HFFc6 (cell line): ENCODE measurements around the gene PLD2. TPM values are rescaled to one million over a fixed set of nuclear protein-coding genes. Genes with fewer than 3 reads are reported as not detected.

Source experiments
- DNase-seq: peaks from one replicate; pipeline ENCODE4 v3.0.0-alpha.2; 2018
- H3K27ac Mint-ChIP-seq: 2 replicates; pipeline ENCODE4 v1.8.0; 2020; ENCODE audit warnings: mild to moderate bottlenecking, mixed read lengths
- H3K27me3 Mint-ChIP-seq: 2 replicates; pipeline ENCODE4 v1.8.0; 2021; ENCODE audit warnings: mild to moderate bottlenecking, moderate library complexity, mixed read lengths; ENCODE audit not compliant: insufficient read depth
- H3K36me3 Mint-ChIP-seq: 2 replicates; pipeline ENCODE4 v1.8.0; 2021; ENCODE audit warnings: low read depth, mixed read lengths
- H3K4me1 Mint-ChIP-seq: 2 replicates; pipeline ENCODE4 v1.8.0; 2020; ENCODE audit warnings: low read depth, mixed read lengths
- H3K4me3 Mint-ChIP-seq: 2 replicates; pipeline ENCODE4 v1.8.0; 2020; ENCODE audit warnings: mild to moderate bottlenecking, moderate library complexity, mixed read lengths
- H3K9me3 Mint-ChIP-seq: 2 replicates; pipeline ENCODE4 v1.8.0; 2020; ENCODE audit warnings: mild to moderate bottlenecking, mixed read lengths
- CTCF ChIP-seq: fragments of 200-600 bp; sonication (generic); IDR thresholded peaks from 2 replicates; pipeline ENCODE4 v1.5.0; 2021; ENCODE audit warnings: antibody characterized with exemption, mild to moderate bottlenecking
- total RNA-seq, 6 experiments: library from RNA; stranded (reverse); fragmentation: NEBNext Ultra II Directional; extraction: Animal tissue kit (Norgen Biotek cat#: 25700); gene quantifications; 2 replicates in 1 of 6; 3 replicates in 5 of 6; pipeline ENCODE4 v1.2.3, GENCODE V29; 2021

PLD2 gene
- total RNA-seq, 6 experiments from 2014 or later, result 14.9 to 21.8 (median 19.4) TPM

DNA sequence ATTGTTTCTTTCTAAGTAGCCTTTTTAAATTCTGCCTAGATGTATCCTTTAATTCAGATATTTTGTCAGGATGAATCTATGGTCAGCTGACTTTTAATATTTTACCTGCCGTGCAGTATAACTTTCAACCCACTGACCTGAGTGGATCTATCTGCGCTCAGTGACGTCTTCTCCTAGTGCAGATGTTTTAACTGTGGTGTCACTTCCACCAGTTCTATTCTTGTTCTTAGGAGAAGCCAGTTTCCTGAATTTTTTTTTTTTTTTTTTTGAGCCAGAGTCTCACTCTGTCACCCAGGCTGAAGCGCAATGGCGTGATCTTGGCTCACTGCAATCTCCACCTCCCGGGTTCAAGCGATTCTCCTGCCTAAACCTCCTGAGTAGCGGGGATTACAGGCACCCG is 40.2 kb upstream of the PLD2 start:
- no peak overlapping the region for H3K27ac Mint-ChIP-seq
- H3K4me3 Mint-ChIP-seq, result no peak overlapping the region
- no peak for TF ChIP-seq CTCF
- H3K9me3 Mint-ChIP-seq, result no peaks in the 10 kb centered on the region
- peaks cover 10% of the 10 kb centered on the region; the same call in 1 of the 2 replicates for H3K4me1 Mint-ChIP-seq
- H3K27me3 Mint-ChIP-seq, result peaks cover 16% of the 10 kb centered on the region
- no peak for DNase-seq
- no peaks in the 10 kb centered on the region for H3K36me3 Mint-ChIP-seq

- Mint-ChIP-seq H3K4me1 (peaks cover 10% of the 10 kb centered on the region; the same call in 1 of the 2 replicates), H3K36me3 (no peaks in the 10 kb centered on the region), H3K27ac (no peak overlapping the region)
Measured at GRCh38 chr17:4768298-4768697, 38.7 kb upstream of the PLD2 start.

GRCh38 chr17:4769628-4770027 is 37.3 kb upstream of the PLD2 start:
- peaks cover 10% of the 10 kb centered on the region; the same call in 1 of the 2 replicates for H3K4me1 Mint-ChIP-seq
- peak; percentile 46 for DNase-seq
- H3K27ac Mint-ChIP-seq, result no peak overlapping the region
- H3K36me3 Mint-ChIP-seq, result no peaks in the 10 kb centered on the region
- no peaks in the 10 kb centered on the region for H3K9me3 Mint-ChIP-seq
- no peak for TF ChIP-seq CTCF
- H3K27me3 Mint-ChIP-seq, result peaks cover 25% of the 10 kb centered on the region
- H3K4me3 Mint-ChIP-seq, result no peak overlapping the region

More at GRCh38 chr17:4768298-4768697, 38.7 kb upstream of the PLD2 start:
- no peak for DNase-seq
- Mint-ChIP-seq H3K4me3 (no peak overlapping the region), H3K9me3 (no peaks in the 10 kb centered on the region), H3K27me3 (peaks cover 24% of the 10 kb centered on the region)
- no peak for TF ChIP-seq CTCF

- no peak for TF ChIP-seq CTCF
- Mint-ChIP-seq H3K27me3 (peaks cover 42% of the 10 kb centered on the region), H3K36me3 (no peaks in the 10 kb centered on the region), H3K4me3 (no peak within 1 kb of the TSS), H3K27ac (no peak within 1 kb of the TSS), H3K4me1 (peaks cover 10% of the 10 kb centered on the region; the same call in 1 of the 2 replicates), H3K9me3 (no peaks in the 10 kb centered on the region)
- DNase-seq, result no peak
Measured at GRCh38 chr17:4771519-4772234, 35.3 kb upstream of the PLD2 start, which contains the start of gene TM4SF5. Gene TM4SF5 (plus strand): TSS chr17:4771886. CDS start chr17:4771923, 37 bp downstream.

GRCh38 chr17:4772235-4772613 is 34.7 kb upstream of the PLD2 start:
- no peak for TF ChIP-seq CTCF
- Mint-ChIP-seq H3K9me3 (no peaks in the 10 kb centered on the region), H3K4me3 (no peak overlapping the region), H3K36me3 (no peaks in the 10 kb centered on the region), H3K27ac (no peak overlapping the region), H3K27me3 (peaks cover 48% of the 10 kb centered on the region), H3K4me1 (peaks cover 10% of the 10 kb centered on the region; the same call in 1 of the 2 replicates)
- DNase-seq, result no peak
